ENCODE data around the gene HEXD.

The HEXD gene

GRCh38 chr17:82382933-82383255 is 35.3 kb upstream of the HEXD start:
- DNase-seq = no peak

DNA sequence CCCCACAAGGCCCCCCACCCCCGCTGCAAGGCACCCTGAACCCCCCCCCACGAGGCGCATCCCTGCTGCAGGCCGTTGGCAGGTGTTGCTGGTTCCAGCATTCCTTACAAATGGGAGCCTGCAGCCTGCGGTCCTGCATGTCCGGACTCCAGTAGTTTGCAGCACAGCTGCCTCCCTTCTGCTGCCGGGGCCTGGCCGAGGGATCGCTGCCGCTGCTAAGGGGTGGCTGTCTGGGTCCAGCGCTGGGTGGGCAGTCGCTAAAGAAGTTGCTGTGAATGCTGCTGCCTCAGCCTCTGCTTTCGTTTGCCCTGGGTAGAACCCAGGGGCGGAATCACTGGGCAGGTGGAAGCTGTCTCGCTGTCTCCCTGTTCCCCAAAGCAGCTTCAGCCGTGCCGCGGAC is 34.7 kb upstream of the HEXD start:
- peak in 2 of 3 experiments; percentile 28 to 70 for DNase-seq

DNA sequence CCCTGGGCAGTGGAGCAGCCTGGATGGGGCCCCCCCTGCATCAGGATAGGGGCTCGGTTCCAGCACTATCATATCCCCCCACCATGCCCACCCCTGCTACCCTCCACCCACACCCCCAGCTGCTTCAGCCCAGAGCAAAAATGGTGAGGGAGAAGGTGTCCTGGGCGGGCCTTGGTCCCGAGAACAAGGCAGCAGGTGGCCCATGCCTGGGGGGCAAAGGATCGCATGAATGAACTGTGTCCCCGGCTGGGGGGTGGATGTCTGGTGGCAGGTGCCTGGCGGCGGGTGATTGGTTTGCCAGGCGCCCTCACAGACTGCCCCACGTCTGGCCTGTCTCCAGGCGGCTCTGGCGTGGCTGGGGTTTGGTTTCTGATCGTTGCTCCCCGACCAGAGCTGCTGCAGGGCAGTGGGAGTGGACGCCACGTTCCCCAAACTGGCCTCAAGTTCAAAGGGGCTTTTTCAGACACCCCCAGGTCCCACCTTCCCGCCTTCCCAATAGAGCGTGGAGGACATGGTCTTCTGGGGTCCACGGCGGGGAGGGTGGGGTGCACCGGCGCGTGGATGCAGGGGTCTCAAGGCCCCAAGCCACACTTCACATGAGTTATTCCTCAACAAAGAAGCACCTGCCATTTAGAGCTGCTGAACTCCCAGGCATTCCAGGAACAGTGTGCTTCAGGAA is 34.0 kb upstream of the HEXD start:
- DNase-seq = peak in 2 of 3 experiments; percentile 68 to 73

DNA sequence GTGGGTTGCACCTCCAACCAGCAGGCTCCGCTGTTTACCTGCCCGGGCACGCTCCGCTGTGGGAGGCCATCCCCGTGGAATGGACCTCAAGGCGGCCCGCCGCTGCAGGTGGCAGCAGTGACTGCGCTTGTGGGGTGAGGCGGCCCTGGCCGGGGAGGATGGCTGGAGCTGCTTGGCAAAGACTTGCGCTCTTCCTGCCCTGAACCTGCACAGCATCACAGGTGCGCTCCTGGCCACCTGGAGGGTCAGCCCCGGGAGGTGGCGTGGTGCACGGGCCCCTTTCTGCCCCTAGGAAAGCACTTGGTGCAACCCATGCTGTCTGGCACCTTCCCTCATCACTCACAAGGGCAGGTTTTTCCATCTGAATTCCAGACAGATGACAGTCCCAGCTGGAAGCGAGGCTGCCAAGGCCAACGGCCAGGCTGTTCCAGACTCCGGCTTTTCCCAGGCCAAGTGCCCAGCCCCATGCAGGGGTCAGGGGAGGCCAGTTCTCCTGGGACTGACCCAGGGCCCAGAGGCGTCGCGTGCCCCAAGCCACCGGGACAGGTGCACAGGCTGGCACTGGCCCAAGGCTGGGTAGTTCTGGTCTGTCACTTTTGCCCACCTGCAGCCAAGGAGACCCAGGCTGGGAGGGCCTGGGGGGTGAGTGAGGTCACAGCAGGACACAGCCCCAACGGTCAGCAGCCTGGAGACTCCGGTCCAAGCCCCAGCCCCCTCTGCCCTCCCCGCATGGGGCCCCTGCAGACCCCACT is 33.2 kb upstream of the HEXD start:
- DNase-seq = peak; percentile 75 to 94 (median 89)

- no peak for DNase-seq
Observed at GRCh38 chr17:82385559-82386254, 32.4 kb upstream of the HEXD start.

DNA sequence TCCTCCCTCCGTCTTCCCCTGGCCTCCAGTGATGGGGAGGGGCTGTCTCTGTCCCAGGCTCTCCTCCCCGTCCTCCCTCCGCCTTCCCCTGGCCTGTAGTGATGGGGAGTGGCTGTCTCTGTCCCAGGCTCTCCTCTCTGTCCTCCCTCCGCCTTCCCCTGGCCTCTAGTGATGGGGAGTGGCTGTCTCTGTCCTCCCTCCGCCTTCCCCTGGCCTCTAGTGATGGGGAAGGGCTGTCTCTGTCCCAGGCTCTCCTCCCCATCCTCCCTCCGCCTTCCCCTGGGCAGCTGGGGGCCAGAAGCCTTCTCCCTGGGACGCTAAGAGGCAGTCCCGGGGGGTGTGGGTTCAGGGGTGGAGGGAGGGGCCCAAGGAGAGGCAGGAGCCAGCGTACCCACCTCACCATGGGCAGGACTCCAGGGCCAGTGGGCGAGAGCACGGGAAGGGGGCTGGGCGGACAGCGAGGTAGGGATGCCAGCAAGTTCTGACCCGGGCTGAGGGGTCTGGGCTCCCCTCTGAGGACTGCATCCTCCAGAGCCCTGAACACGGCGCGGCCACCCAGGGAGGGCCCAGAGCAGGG is 31.8 kb upstream of the HEXD start:
- DNase-seq = no peak

GRCh38 chr17:82386881-82387704 is 31.1 kb upstream of the HEXD start:
- no peak for DNase-seq

- no peak for DNase-seq
Observed at GRCh38 chr17:82387705-82388106, 30.4 kb upstream of the HEXD start.

DNA sequence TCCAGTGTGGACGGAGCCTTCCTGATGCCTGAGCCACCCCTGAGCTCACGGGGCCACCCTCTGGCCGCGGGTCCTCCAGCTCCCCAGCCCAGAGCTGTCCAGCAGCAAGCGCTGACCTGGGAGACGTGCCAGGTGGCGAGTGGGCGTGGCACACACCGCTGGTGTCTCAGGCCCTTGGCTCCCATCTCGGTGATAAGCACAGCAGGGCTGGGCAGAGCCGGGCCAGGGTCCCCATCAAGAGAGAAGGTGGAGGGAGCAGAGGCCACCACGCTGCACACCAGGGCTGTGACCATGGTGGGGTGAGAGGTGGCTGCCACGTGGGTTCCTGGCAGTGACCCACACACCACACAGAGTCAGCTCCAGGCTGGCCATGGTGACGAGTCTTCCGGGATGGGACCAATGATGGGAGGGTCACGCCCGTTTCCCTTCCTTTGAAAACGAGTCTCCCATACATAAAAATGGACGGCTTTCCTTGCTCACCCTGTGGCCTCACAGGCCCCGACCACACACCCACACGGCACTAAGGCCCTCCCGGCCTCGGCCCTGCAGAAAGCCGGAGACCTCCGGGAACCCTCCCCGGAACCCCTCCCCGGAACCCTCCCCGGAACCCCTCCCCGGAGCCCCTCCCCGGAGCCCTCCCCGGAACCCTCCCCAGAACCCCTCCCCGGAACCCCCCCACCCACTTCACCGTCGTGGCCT is 29.8 kb upstream of the HEXD start:
- DNase-seq = no peak

GRCh38 chr17:82388922-82389283 is 29.2 kb upstream of the HEXD start:
- DNase-seq = no peak

GRCh38 chr17:82389379-82389778 is 28.8 kb upstream of the HEXD start:
- DNase-seq = no peak

DNA sequence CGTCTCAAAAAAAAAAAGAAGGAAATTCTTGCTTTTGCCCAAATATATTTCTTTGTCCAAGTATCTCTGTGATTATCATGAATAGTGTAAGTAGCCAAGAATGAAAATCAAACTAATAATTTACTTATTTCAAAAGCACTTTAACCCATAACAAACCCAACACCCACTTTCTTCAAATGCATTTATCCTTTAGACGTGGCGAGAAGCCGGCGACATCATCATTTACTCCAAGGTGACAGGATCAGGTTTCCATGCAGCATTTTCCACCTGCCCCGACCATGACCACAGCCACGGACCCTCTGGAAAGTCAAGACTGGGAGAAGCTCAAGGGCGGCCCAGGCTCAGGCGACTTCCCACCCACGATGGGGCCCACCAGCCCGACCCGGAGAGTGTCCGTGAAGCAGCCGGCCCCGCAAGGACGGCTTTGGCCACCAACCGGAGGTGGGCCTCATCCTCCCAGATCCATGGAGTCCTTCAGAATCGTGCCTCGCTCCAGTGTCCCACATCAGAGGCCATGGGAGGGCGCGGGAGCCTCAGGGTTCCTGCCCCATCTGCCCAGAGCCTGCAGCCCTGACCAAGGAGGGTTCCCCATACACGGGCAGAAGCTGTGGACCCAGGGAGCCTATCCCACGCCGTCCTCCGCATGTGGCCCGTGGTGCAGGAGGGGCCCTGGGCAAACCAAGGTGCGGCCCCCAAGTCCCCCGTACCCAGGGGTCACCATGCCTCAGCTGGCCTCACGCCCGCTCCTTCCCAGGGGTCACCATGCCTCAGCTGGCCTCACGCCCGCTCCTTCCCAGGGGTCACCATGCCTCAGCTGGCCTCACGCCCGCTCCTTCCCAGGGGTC is 27.9 kb upstream of the HEXD start:
- DNase-seq = no peak

DNA sequence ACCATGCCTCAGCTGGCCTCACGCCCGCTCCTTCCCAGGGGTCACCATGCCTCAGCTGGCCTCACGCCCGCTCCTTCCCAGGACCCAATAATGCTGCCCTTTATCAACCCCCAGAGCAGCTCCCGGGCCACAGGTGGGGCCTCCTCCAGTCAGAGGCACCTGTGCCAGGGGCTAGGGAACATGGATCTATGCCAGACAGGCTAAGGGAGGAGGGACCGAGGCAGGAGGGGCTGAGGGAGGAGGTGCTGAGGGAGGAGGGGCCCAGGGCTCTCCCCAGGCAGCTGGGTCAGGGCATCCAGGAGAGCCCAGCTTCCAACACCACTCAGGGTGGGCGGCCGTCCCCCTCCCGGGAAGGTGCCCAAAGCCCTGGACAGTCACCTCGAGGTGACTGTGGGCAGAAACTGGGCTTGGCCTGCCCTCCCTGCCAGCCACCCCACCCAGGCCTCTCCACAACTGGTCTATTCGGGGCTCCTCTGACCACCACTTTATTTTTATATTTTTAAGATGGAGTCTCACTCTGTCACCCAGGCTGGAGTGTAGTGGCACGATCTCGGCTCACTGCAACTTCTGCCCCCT is 27.2 kb upstream of the HEXD start:
- DNase-seq = no peak

DNA sequence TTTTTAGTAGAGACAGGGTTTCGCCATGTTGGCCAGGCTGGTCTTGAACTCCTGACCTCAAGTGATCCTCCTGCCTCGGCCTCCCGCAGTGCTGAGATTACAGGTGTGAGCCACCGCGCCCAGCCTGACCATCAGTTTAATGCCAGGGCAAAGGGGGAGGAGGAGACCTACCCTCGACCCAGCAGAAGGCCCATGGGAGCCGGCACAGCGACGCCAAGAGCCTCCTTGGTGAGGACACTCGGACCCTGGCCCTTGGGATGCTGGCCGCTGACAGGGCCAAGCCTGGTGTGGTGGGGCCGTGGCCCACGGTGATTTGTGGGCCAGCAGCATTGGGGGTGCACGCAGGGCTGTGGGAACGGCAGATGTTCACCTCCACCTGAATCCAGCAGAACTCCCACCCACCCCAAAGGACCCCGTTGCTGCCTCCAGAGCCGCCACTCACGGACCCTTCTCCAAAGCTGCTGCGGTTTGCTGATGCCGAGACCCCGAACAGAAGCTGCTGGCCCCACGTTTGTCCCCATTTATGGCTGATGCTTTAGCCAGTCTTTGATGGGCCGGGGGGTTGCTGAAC is 26.6 kb upstream of the HEXD start:
- DNase-seq = no peak

DNA sequence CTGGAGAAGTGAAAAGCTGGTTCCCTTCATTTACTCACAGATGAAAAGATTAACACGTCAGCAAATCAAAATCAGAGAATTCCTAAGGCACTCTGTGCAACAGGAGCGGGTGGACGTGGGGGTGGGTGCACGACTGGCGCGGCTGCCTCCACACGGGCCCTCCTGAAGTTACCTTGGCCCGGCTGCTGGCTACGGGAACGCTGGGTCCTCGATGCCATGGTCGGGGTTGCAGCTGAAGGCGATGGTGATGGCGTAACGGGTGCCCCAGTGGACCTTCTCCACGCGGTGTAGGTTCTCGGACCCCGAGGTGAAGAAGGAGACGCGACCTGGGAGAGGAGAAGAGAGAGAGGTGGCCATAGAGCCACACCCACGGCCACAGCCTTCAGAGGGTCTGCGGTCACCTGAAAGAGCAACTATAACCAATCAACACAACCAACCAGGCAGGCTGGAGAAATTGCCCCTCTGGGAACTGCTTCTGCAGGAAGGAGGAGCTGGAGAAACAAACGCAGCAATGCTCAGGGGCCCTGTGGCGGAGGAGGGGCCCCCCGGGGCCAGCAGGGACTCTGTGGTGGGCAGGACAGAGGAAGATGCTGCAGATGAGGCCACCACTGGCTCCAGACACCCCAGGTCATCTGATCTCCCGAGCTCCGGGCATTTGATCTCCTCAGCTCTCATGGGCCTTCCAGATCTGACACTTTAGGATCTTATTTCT is 25.8 kb upstream of the HEXD start:
- no peak for DNase-seq

DNA sequence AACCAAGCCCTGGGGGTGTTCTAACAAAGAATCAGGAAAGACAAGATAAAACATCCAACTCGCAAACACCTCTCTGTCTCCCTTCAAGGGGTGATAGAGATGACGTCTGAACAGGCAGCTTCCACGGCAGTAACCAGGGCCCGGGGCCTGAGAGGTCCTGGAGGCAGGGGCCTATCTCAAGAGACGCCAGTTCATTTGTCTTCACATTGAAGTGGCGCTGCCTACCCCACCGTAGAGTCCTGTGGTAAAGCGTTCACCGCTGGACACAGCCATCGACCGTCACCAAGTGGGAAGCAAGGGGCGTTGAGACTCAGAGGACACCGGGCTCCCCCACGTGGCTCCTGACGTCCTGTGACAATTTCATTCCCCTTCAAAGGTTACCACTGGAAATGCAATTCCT is 25.2 kb upstream of the HEXD start:
- DNase-seq = no peak

- no peak for DNase-seq
Observed at GRCh38 chr17:82394278-82394677, 23.9 kb upstream of the HEXD start.

DNA sequence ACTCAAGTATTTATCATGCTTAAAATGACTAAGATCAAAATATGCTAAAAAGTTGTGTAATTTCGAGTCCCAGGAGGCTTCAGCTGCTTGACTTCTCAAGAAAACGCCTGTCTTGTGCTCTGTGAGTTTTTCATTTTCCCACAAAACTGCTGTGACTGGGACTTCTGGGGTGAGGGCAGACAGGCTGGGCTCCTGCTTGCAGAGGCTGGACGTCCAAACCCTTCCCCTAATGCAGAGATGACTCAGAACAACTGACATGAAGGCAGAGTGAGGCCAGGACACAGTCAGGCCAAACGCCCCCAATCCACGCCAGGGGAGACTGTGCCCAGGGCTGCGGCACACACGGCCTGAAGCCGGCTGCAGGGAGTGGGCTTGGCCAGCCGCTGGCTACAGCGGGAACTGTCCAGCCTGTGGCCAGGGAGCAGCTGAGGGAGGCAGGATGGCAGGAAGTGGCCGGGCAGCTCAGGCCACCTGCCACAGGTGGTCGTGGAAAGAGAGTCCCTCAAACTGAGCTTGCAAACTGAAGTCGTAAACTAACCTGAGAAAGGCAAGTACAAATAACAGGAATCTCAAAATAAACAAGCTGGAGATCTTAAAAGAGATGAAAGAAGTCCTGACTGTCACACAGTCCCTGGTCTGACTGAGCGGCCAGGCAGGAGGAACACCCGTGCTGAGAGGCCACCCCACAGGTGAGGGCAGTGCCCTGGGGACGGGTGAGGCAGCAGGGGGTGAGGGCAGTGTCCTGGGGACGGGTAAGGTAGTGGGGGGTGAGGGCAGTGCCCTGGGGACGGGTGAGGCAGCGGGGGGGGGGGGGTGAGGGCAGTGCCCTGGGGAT is 21.3 kb upstream of the HEXD start:
- no peak for DNase-seq
